A673 (cell line): ENCODE measurements around the gene SPEM3.

Experiments
- CTCF ChIP-seq: fragments of 300-800, 200-600 bp; sonication (generic); conservative IDR thresholded peaks from 2 replicates; pipeline ENCODE4 v1.5.1; 2017; ENCODE audit warnings: low read depth, mild to moderate bottlenecking, antibody characterized with exemption, low read length, moderate library complexity, mixed read lengths
- EZH2 ChIP-seq: fragments of 200-600 bp; sonication (generic); IDR thresholded peaks from 2 replicates; pipeline ENCODE4 v1.6.1; 2017; ENCODE audit warnings: borderline replicate concordance, low read depth, mild to moderate bottlenecking, mixed read lengths, antibody characterized with exemption, low read length; ENCODE audit not compliant: poor library complexity, severe bottlenecking

GRCh38 chr17:7411427-7411750, 17.3 kb upstream of the SPEM3 start:
- TF ChIP-seq CTCF: no peak
- TF ChIP-seq EZH2: no peak
